ENCODE data around the gene DPPA3.

DPPA3 gene

GRCh38 chr12:7705846-7706245 is 5.4 kb upstream of the DPPA3 start:
- TF ChIP-seq, protein P1, sequence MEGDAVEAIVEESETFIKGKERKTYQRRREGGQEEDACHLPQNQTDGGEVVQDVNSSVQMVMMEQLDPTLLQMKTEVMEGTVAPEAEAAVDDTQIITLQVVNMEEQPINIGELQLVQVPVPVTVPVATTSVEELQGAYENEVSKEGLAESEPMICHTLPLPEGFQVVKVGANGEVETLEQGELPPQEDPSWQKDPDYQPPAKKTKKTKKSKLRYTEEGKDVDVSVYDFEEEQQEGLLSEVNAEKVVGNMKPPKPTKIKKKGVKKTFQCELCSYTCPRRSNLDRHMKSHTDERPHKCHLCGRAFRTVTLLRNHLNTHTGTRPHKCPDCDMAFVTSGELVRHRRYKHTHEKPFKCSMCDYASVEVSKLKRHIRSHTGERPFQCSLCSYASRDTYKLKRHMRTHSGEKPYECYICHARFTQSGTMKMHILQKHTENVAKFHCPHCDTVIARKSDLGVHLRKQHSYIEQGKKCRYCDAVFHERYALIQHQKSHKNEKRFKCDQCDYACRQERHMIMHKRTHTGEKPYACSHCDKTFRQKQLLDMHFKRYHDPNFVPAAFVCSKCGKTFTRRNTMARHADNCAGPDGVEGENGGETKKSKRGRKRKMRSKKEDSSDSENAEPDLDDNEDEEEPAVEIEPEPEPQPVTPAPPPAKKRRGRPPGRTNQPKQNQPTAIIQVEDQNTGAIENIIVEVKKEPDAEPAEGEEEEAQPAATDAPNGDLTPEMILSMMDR (conservative IDR thresholded peaks at IDR 0.05; ENCODE audit: low read depth), result no peak
- POLR2A ChIA-PET (ENCODE audit: low non-redundant PET), result no interaction called here
- DNase-seq (ENCODE audit: low spot score), result no peak
- H3K27ac ChIP-seq, result no peak overlapping the region
- CTCF ChIA-PET, result no interaction called here

GRCh38 chr12:7709969-7710675 is 1.1 kb upstream of the DPPA3 start:
- no peak overlapping the region for H3K27ac ChIP-seq
- ChIA-PET CTCF (no interaction called here), POLR2A (ENCODE audit: low non-redundant PET) (no interaction called here)
- TF ChIP-seq, protein P1 (conservative IDR thresholded peaks at IDR 0.05; ENCODE audit: low read depth), result no peak
- no peak for DNase-seq (ENCODE audit: low spot score)

DNA sequence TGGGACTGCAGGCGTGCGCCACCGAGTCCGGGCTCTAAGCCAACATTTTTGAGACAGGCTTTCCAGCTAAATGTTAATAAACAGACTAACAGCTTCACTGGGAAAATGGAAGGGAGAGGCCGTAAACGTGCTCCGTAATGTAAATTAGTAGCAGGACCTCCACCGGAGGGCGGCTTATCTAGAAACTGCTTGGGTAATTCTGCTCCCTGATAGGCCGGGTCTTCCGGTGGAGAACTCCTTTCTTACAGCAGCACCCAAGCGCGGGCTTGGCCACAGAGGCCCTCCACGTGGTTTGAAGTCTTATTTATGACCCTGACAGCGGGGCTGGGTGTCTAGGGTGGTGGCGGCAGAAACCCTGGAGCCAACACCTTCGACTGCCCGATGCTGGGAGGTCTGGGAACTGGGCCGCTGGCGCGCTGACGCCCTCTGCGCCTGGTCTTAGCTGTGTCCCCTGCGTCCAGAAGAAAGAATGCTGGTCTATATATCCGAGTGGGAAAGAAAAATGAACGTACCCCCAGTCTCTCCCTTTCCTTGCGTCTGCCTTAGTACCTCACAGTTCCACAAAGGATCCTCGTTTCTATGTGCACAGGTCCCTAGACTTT is 1.7 kb downstream of the DPPA3 start:
- ChIA-PET POLR2A (ENCODE audit: low non-redundant PET) (no interaction called here), CTCF (no interaction called here)

GRCh38 chr12:7716381-7716780 is 5.1 kb downstream of the DPPA3 start:
- ChIA-PET CTCF (interaction anchor here (0.6 to 1.6 kb wide), 4 partner anchors 84 to 106 kb away, joined by 3 to 7 read pairs (median 4); no protein-coding TSS in a partner anchor), POLR2A (ENCODE audit: low non-redundant PET) (no interaction called here)
- peak; percentile 28 for DNase-seq (ENCODE audit: low spot score)
- H3K27ac ChIP-seq, result no peak overlapping the region
- TF ChIP-seq, protein P1 (conservative IDR thresholded peaks at IDR 0.05; ENCODE audit: low read depth), result no peak

More for the DNA sequence above, 1.7 kb downstream of the DPPA3 start:
- no peak for DNase-seq (ENCODE audit: low spot score)
- H3K27ac ChIP-seq, result no peak overlapping the region
- TF ChIP-seq, protein P1 (conservative IDR thresholded peaks at IDR 0.05; ENCODE audit: low read depth), result no peak

GRCh38 chr12:7719946-7720730 is 8.9 kb downstream of the DPPA3 start:
- H3K27ac ChIP-seq, result no peak overlapping the region
- no peak for DNase-seq (ENCODE audit: low spot score)
- CTCF ChIA-PET, result interaction anchor here (0.5 to 0.6 kb wide), 2 partner anchors 42 to 829 kb away, joined by 5 read pairs; no protein-coding TSS in a partner anchor
- POLR2A ChIA-PET (ENCODE audit: low non-redundant PET), result interaction anchor here (0.6 kb wide), 1 partner anchor 43 kb away, joined by 3 read pairs; no protein-coding TSS in a partner anchor
- TF ChIP-seq, protein P1 (conservative IDR thresholded peaks at IDR 0.05; ENCODE audit: low read depth), result no peak

DNA sequence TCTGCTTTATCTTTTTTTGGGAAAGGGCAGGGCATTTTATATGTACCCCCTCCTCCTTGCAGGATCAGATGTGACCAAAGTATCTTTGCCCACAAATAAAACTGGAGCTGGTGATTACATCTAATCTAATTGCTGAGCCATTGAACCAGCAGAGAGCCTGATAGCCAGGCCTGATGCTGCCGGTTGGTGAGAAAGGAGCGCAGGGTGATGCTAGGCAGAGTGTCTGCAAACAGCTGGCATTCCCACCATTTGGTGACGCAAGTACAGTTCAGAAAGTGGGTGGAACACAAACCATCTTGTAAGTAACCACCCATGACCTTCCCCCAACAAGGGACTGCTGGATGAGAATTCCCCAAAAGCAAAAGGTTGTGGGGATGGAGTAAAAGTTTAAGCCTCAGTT is 12.7 kb downstream of the DPPA3 start:
- ChIA-PET POLR2A (ENCODE audit: low non-redundant PET) (no interaction called here), CTCF (interaction anchor here (0.6 kb wide), 1 partner anchor 17 kb away, joined by 4 read pairs; no protein-coding TSS in a partner anchor)
- TF ChIP-seq, protein P1 (conservative IDR thresholded peaks at IDR 0.05; ENCODE audit: low read depth), result no peak
- DNase-seq (ENCODE audit: low spot score), result no peak
- H3K27ac ChIP-seq, result no peak overlapping the region
